HG02840 (cell line): Measurements from ENCODE around the gene MTUS2.

Source experiments
- ATAC-seq: cut with Tn5 transposase; IDR thresholded peaks from one replicate; pipeline ENCODE4 v1.9.1; 2021; ENCODE audit warnings: mild to moderate bottlenecking, moderate library complexity, moderate number of reproducible peaks; ENCODE audit not compliant: unreplicated experiment, low FRiP score

The MTUS2 gene

GRCh38 chr13:29530901-29531300, 710.8 kb downstream of the MTUS2 start:
- no peak for ATAC-seq

DNA sequence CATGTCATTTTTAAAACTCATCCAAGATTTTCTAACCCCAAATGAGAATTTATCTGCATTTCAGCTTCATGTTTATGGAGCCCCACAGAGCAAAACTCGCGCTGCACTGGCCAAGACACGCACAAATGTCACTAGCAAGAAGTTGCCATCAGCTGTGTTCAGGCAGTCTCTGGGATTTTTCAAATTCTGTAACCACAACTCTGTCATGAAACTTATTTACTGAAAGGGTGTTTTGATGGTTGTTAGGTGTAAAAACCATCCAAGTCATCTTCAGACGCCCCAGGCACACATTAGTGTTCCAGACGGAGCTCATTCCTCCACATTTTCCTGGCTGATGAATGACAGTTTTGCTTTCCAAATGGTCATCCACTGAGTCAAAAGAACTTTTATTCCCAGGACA, 712.0 kb downstream of the MTUS2 start:
- no peak for ATAC-seq

DNA sequence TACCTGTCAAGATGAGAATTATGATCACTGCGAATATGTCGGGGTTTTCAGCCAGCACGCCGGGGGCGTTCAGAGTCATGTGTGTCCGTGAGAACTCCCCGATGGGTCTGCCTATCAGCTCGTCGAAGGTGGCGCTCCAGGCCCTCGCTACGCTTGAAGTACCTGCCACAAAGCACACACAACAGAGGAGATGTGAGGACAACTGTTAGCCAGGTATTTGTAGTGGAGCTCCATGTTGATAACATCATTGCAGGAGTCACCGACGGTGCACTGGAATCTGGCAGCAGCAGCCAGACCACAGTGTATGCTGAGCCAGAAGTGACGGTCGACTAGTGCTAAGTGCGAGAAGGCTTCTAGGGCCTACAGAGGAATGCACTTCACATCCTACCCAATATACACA, 712.7 kb downstream of the MTUS2 start:
- ATAC-seq, result no peak

DNA sequence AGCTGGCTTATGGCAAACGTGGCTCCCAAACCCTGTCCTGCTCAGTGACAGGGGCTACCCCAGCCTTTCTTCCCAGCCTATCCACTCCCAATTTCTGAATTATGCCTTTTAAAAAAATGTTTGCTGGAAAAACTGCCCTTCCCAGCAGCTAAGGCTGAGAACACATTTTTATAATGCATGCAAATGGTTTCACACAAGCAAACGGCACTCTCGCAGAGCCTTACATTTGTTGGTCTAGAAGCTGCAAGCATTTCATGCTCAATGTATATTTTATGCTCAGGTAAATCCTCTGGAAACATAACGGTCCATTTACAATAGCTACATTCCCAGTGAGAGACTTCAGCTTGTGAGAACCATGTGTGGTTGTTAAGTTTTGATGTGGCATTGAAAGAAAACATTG, 713.9 kb downstream of the MTUS2 start:
- no peak for ATAC-seq

DNA sequence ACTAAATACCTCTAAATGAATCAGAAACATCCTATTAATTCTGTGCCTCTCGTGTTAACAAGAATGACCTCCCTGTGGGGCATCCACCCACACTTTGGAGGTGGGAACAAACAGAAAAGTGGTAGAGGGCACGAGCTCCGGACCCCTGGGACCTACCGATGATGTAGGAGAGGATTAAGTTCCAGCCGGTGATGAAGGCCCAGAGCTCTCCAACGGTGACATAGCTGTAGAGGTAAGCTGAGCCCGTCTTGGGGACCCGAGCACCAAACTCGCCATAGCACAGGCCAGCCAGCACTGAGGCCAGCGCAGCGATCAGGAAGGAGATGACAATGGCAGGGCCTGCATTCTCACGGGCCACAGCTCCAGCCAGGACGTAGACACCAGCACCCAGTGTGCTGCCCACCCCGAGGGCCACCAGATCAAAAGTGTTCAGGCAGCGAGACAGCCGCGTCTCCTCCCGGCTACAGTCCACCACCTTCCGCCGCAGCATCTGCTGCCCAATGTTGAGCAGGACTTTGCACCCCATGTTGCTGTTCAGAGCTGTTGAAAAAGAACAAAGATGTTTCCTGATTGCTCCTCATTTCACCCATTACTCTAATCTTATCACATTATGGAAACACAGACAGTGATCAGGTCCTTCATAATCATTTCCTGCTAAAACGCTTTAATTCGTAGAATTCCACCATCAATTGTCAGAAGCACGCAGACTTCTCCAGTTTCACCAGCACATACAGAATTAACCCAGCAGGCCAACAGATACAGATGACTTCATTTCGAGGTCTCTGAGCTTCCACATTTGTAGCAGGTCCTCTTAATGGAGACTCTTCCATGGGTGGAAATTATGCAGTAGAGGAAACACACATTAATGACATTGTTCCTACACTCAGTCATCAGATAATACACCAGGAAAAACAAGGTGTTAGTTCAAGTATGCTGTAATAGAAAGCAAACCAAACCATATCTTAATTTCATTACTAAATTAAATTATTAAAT, 715.8 kb downstream of the MTUS2 start:
- ATAC-seq, result no peak

DNA sequence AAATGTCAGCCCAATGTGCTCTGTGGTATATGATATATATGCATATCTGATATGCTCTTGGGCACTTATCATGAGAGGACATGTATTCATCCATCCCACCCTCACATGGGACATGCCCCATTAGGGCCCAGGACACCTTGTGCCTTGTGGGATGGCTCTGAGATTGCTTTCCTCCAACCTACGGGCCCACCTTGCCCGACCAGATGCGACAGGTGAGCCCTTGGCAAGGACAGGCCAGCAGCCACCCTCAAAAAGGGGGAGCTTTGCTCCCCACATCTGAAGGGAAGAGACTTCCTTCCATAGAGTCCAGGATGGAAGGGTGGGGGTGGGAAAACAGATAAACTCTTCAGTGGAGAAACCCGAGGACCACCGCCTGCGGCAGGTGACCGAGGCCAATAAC, 716.7 kb downstream of the MTUS2 start:
- ATAC-seq, result no peak

GRCh38 chr13:29537736-29538651, 717.9 kb downstream of the MTUS2 start:
- ATAC-seq, result no peak

- no peak for ATAC-seq
Measured at GRCh38 chr13:29538652-29539040, 718.5 kb downstream of the MTUS2 start.

DNA sequence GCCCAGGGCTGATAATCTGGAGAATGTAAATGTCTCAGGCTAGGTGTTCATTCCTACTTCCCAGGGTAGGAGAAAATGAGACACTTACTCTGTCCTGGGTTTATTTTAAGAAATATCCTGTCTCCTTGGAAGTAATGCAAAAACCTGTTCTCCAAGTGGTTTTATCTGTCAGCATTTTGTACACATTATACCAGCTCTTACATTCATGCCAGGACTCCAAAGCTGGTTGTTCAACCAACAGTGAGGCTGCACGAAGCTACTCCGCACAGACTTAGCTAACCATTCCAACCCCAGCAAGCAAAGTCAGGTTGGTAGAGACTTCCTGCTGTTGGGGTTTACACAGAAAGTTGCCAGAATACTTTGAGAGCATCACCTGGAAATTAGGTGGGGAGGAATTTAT, 719.7 kb downstream of the MTUS2 start:
- ATAC-seq, result no peak

GRCh38 chr13:29540334-29540733, 720.2 kb downstream of the MTUS2 start:
- ATAC-seq, result no peak

DNA sequence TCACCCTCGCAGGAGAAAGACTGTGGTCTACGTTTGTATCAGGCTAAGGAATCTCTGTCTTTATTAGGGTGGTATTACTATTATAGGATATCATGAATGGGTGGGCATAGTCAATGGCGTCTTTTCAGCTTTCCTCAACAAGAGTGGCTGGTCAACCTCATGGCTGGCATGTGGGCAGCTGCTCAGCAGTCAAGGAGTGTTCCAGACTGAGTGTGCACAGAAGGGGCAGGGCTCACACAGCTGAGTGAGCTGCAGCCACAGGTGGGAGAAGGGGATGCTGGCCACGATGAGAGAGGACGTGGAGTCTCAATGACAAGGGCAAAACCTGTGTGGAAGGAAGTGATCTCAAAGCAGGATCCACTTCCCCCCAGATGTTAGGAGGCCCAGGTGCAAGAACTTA, 720.7 kb downstream of the MTUS2 start:
- no peak for ATAC-seq

DNA sequence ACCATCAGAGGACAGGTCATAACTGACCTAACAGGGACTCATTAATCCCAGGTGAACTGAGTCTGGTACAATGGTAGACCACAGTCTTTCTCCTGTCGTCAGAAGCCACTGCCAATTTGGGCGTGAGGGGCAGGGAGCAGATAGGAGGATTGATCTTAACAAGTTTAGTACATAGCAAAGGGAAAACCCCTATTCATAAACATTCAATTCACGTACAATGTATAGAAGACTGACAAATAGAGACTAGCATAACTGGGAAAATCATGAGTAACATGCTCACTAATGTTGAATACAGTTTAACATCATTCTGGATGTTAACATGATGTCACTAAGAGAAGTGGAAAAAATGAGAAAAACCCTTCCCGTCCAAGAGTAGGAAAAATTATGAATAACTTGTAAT, 721.3 kb downstream of the MTUS2 start:
- ATAC-seq, result no peak

- ATAC-seq, result no peak
Measured at GRCh38 chr13:29542381-29542780, 722.2 kb downstream of the MTUS2 start.

GRCh38 chr13:29543230-29544215, 723.4 kb downstream of the MTUS2 start:
- peak; percentile 92 for ATAC-seq

DNA sequence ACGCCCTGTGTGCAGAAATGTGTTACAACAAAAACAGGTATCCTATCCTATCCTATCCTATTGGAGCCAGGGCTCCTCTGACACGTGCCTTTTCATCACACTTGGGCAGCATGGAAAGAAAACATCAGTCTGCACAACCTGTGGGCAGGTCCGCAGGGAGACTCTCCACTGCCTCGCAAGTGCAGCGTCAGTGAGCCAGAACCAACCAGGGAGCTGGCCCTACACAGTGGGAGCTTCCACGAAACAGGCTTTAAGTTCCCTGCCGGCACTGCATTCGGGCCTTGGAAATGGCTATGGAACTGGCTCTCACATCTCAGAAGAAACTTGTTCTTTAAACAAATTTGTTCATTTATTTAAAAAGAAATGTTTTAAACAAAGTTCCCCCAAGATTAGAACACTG, 725.8 kb downstream of the MTUS2 start:
- no peak for ATAC-seq

DNA sequence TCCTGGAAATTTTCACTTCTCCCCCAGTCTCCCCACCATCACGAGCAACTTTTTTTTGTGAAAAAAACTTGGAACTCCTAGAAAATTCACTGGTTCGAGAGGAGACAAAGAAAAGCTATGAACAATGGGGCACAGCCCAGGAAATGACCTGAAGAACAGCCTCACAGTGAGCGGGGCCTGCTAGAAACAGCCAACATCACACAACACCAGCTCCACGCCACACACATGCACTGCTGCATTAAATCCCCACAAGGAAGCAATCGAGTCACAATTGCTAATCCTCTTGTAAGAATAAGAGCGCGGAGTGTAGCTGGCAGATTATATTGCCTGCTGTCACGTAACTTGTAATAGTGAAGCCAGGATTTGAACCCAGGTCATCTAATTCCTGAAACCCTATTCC, 726.5 kb downstream of the MTUS2 start:
- ATAC-seq, result no peak

GRCh38 chr13:29547153-29547552, 727.0 kb downstream of the MTUS2 start:
- ATAC-seq, result no peak

DNA sequence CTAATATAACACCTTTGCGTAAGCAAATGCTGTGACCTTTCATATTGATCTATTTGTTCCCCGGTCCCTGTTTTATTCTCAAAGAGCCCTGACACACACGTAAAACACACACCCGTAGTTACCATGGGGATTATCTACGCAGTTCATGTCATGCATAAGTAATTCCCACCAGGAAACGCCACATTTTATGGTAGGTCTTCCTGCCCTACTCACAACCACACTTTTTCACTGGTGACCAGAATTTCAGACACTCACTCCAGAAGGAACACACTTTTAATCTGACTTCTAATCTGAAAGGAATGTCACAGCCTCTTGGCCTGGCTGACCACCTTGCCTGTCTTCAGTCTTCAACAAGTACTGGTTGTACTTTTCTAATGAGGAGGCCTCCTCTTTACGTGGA, 728.6 kb downstream of the MTUS2 start:
- no peak for ATAC-seq

- no peak for ATAC-seq
Measured at GRCh38 chr13:29550430-29550988, 730.4 kb downstream of the MTUS2 start.

DNA sequence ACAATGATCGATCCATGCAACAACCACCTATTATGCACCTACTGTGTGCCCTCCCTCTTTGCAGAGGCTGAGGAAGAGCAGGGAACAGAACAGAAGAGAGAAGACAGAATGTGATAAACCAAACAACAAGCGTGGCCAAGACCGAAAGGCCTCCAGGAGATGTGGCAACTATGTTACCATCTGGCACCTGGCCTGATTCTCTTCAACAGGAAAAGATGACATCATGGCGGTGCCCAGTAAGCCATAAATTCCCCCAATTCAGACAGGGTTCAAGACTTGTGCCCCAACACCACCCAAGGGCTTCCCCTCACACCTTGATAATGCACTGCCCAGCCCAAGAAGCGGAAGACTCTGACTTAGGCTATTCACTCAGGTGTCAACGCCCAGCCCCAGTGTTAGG, 731.1 kb downstream of the MTUS2 start:
- ATAC-seq, result no peak
